T-helper 2 cell treated with Interferon-gamma antibody and Interleukin-4, amounts not matched to agents 5 μg/mL and 100 μg/mL, for 36 hours (primary cell): ENCODE data around the gene PON3.
A peak's percentile ranks its signal among the peaks of the same experiment; 100 is the strongest.

Source experiments
- DNase-seq: peaks from one replicate; pipeline ENCODE4 v3.0.0; 2021; ENCODE audit warnings: low spot score
- H3K27ac Mint-ChIP-seq: one replicate; pipeline ENCODE4 v1.8.0; 2021; ENCODE audit warnings: mild to moderate bottlenecking, mixed read lengths
- H3K27me3 Mint-ChIP-seq: one replicate; pipeline ENCODE4 v1.8.0; 2021; ENCODE audit warnings: low read depth, mixed read lengths
- H3K36me3 Mint-ChIP-seq: one replicate; pipeline ENCODE4 v1.8.0; 2021; ENCODE audit warnings: low read depth, mixed read lengths
- H3K4me1 Mint-ChIP-seq: one replicate; pipeline ENCODE4 v1.8.0; 2021; ENCODE audit warnings: low read depth, mixed read lengths
- H3K4me3 Mint-ChIP-seq: one replicate; pipeline ENCODE4 v1.8.0; 2022; ENCODE audit warnings: mild to moderate bottlenecking, moderate library complexity, mixed read lengths
- H3K9me3 Mint-ChIP-seq: one replicate; pipeline ENCODE4 v1.8.0; 2021; ENCODE audit warnings: mixed read lengths

Gene PON3

GRCh38 chr7:95342642-95343307, 53.4 kb downstream of the PON3 start:
- DNase-seq = no peak
- Mint-ChIP-seq H3K27ac (no peak overlapping the region), H3K36me3 (no peaks in the 10 kb centered on the region), H3K27me3 (peaks cover under 1% of the 10 kb centered on the region), H3K4me3 (no peak overlapping the region), H3K9me3 (no peaks in the 10 kb centered on the region), H3K4me1 (no peaks in the 10 kb centered on the region)

DNA sequence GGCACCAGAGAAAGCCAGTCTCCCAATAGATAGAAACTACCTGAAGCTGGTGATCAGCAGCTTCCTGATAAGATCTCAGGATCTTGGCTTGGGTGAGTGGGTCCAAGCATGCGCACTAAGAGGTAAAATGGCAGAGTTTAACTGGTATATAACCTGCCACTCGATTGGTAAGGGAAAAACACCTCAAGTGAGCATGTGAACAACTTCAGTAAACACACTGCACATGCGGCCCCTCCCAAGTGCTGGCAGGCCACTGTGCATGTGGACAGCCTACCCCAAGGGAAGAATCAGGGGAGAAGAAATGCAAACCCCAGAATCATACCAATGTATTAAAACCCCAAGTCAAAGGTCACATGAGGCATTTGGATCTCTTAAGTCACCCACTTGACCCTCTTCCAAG, 54.1 kb downstream of the PON3 start:
- no peaks in the 10 kb centered on the region for H3K36me3 Mint-ChIP-seq
- no peak overlapping the region for H3K27ac Mint-ChIP-seq
- H3K27me3 Mint-ChIP-seq = peaks cover 4% of the 10 kb centered on the region
- DNase-seq = no peak
- H3K4me1 Mint-ChIP-seq = no peaks in the 10 kb centered on the region
- no peaks in the 10 kb centered on the region for H3K9me3 Mint-ChIP-seq
- no peak overlapping the region for H3K4me3 Mint-ChIP-seq

DNA sequence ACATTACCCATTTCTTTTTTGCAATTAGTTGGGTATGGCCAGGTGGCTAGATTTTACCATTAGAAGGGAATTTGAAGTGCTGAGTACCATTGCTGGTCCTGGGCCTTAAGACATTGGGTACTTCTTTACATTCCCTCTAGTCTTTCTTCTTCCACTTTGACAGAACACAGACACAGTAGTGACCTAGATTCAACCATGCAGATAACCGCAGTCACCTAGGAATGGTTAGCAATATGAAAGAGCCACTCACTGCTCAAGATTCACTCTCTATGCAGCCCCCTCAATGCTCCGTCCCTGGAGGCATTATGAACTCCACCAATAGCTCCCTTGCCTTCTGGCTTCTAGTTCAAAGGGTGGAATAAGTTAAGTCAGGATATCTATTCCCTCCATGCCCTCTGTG, 55.7 kb downstream of the PON3 start:
- Mint-ChIP-seq H3K27ac (no peak overlapping the region), H3K36me3 (no peaks in the 10 kb centered on the region), H3K4me1 (no peaks in the 10 kb centered on the region), H3K27me3 (peaks cover 6% of the 10 kb centered on the region), H3K9me3 (no peaks in the 10 kb centered on the region), H3K4me3 (no peak overlapping the region)
- no peak for DNase-seq

DNA sequence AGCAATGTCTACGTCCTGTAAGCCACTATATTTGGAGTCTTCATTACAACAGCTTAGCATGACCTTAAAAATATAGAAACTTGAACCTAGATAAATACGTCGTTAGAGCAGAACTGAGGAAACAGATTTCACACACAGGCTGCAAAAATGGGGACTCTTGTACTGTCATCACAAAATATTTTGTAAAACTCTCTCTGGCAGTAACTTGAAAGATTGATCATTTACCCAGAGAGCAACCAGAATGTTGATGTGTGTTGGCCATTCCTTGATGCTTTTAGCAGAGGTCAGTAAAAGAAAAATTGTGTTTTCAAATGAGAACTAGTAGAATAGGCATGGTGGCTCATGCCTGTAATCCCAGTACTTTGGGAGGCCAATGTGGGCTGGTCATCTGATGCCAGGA, 57.3 kb downstream of the PON3 start:
- Mint-ChIP-seq H3K4me3 (no peak overlapping the region), H3K36me3 (no peaks in the 10 kb centered on the region), H3K27ac (no peak overlapping the region), H3K4me1 (no peaks in the 10 kb centered on the region), H3K27me3 (peaks cover 6% of the 10 kb centered on the region), H3K9me3 (no peaks in the 10 kb centered on the region)
- no peak for DNase-seq

DNA sequence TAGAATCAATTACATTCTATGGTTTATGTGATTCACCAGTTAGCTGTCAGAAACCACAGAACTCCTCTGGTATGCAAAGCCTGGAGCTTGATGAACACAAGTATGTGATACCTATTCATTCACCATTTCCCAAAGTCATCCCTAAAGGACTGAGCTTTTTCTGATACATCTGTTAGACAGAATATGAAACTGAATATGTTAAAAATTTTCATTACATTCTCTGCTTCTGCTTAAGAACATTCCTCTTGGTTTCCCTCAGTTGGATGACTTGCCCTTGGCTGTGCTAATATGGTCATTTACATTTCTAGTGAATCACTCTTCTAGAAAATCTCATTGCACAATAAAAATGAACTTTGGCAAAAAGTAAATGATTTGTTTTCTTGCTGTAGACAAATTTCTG, 61.1 kb downstream of the PON3 start:
- DNase-seq = no peak
- peaks cover 8% of the 10 kb centered on the region for H3K27me3 Mint-ChIP-seq
- no peaks in the 10 kb centered on the region for H3K9me3 Mint-ChIP-seq
- H3K27ac Mint-ChIP-seq = no peak overlapping the region
- H3K36me3 Mint-ChIP-seq = no peaks in the 10 kb centered on the region
- H3K4me1 Mint-ChIP-seq = peaks cover 10% of the 10 kb centered on the region
- no peak overlapping the region for H3K4me3 Mint-ChIP-seq

- no peak overlapping the region for H3K27ac Mint-ChIP-seq
- peaks cover 12% of the 10 kb centered on the region for H3K4me1 Mint-ChIP-seq
Measured at GRCh38 chr7:95334447-95334846, 61.7 kb downstream of the PON3 start.

GRCh38 chr7:95330961-95331337, 65.2 kb downstream of the PON3 start:
- Mint-ChIP-seq H3K4me3 (peak overlapping the region; percentile 62), H3K27me3 (peaks cover 2% of the 10 kb centered on the region), H3K27ac (peak overlapping the region; percentile 75), H3K36me3 (peaks cover 2% of the 10 kb centered on the region), H3K9me3 (peaks cover 9% of the 10 kb centered on the region), H3K4me1 (peaks cover 12% of the 10 kb centered on the region)
- no peak for DNase-seq

More at GRCh38 chr7:95334447-95334846, 61.7 kb downstream of the PON3 start:
- DNase-seq = no peak
- Mint-ChIP-seq H3K27me3 (peaks cover 8% of the 10 kb centered on the region), H3K36me3 (no peaks in the 10 kb centered on the region), H3K9me3 (no peaks in the 10 kb centered on the region), H3K4me3 (no peak overlapping the region)

GRCh38 chr7:95330204-95330960, 65.8 kb downstream of the PON3 start:
- Mint-ChIP-seq H3K27ac (peak overlapping the region; percentile 75), H3K4me1 (peaks cover 12% of the 10 kb centered on the region), H3K27me3 (peaks cover 6% of the 10 kb centered on the region), H3K4me3 (peak overlapping the region; percentile 62), H3K36me3 (peaks cover 2% of the 10 kb centered on the region), H3K9me3 (peaks cover 15% of the 10 kb centered on the region)
- no peak for DNase-seq

GRCh38 chr7:95327356-95327755, 68.8 kb downstream of the PON3 start:
- Mint-ChIP-seq H3K36me3 (peaks cover 2% of the 10 kb centered on the region), H3K27me3 (peaks cover 10% of the 10 kb centered on the region), H3K27ac (no peak overlapping the region), H3K4me1 (peaks cover 17% of the 10 kb centered on the region), H3K9me3 (peaks cover 15% of the 10 kb centered on the region), H3K4me3 (no peak overlapping the region)
- DNase-seq = no peak

DNA sequence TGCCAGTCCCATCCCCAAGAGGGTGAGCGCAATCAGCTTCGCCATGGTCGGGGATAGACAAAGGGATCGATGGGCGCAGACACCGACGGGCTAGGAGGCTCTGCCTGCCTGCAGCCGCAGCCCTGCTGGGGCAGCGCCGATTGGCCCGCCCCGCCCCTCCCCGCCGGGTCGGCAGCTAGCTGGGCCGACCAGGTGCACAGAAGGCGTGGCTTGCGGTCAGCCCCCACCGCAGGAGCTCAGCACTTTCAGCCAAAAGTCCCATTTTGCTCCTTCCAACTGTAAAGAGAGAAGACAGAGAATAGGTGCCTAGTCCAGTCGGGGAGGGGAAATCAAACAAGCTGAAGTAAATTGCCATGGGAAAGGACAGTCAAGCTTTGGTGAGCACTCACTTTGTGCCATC, 71.7 kb downstream of the PON3 start, which contains the start of gene PON1:
PON1 (minus strand) TSS at position 102 of the 400 bp plus-strand sequence; CDS start at position 45, 57 bp downstream.
- Mint-ChIP-seq H3K9me3 (peaks cover 15% of the 10 kb centered on the region), H3K4me1 (peaks cover 5% of the 10 kb centered on the region), H3K36me3 (peaks cover 2% of the 10 kb centered on the region), H3K4me3 (peak within 1 kb of the TSS; percentile 35), H3K27me3 (peaks cover 10% of the 10 kb centered on the region), H3K27ac (no peak within 1 kb of the TSS)
- peak; percentile 5 for DNase-seq

DNA sequence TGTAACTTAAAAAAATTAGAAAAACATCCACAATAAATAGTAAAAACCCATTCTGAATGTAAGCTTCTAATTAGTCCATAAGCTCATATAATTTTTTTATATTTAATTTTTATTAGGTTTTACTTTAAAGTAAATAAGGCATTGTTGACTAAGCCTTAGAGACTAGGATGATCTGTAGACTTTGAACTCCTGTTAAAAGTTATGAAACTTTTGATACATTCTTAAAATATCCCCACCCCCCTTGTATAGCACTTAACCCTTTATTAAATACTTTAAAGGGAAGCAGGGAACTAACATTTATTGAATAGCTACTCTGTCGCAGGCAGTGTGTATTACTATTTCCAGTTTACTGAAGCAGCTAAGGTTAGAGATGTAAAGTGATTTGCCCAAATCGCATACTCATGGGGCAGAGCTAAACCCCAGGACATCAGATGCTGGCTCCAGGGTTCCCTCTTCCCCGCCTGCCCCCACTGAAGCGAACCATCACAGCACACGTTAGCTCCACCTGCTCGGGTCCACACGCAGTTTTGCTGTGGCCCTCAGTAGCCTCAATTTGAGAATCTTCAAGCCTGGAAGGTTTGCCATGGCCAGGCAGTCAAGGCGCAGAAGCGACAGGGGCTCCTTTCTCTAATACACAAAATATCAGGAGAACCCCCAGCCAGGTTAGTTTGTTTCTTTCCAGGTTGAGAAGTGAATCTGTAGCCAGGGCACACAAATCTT, 72.6 kb downstream of the PON3 start:
- Mint-ChIP-seq H3K27me3 (peaks cover 10% of the 10 kb centered on the region), H3K27ac (no peak overlapping the region), H3K4me3 (no peak overlapping the region), H3K9me3 (peaks cover 15% of the 10 kb centered on the region), H3K4me1 (peaks cover 5% of the 10 kb centered on the region), H3K36me3 (peaks cover 2% of the 10 kb centered on the region)
- DNase-seq = no peak

DNA sequence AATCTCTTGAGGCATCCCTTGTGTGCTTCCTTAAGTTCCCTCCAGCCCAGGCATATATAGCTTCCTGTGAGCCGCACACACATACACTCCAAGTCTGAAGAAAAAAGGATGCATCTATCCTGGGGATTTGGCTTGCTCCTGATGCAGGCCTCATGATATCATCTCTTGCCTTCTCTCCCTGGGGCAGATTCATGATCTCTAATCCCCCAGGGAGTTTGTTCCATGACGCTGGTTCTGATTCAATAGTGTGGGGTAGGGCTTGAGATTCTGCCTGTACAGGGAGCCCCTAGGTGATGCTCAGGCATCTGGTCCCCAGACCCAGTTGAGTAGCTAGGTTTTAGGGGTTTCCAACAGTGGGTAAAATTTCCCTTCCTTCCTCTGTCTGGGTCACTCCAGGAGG, 73.3 kb downstream of the PON3 start:
- H3K27me3 Mint-ChIP-seq = peaks cover 10% of the 10 kb centered on the region
- H3K9me3 Mint-ChIP-seq = peaks cover 15% of the 10 kb centered on the region
- no peak overlapping the region for H3K27ac Mint-ChIP-seq
- peaks cover 5% of the 10 kb centered on the region for H3K4me1 Mint-ChIP-seq
- DNase-seq = no peak
- peaks cover 2% of the 10 kb centered on the region for H3K36me3 Mint-ChIP-seq
- H3K4me3 Mint-ChIP-seq = no peak overlapping the region

DNA sequence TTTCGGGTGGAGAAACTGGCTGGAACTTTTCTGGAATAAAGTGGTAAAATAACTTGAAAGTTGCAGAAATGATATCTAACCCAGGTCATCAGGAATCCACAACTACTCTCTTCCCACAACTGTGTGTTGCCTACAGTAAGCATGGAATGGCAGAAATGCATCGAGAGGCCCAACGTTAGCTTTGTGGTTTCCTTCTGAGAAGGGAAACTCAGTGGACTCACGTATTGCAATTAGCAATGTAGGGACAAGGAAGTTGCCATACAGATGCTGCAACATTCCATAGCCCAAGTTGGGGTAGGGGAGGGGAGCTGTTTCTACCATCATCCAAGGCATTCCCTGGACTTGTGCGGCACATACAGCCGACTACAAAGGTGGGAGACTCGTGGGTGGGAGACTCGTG, 73.8 kb downstream of the PON3 start:
- DNase-seq = no peak
- Mint-ChIP-seq H3K36me3 (no peaks in the 10 kb centered on the region), H3K4me3 (no peak overlapping the region), H3K4me1 (peaks cover 5% of the 10 kb centered on the region), H3K27ac (no peak overlapping the region), H3K27me3 (peaks cover 10% of the 10 kb centered on the region), H3K9me3 (peaks cover 14% of the 10 kb centered on the region)

GRCh38 chr7:95321720-95322119, 74.5 kb downstream of the PON3 start:
- Mint-ChIP-seq H3K9me3 (peaks cover 7% of the 10 kb centered on the region), H3K4me3 (no peak overlapping the region), H3K36me3 (no peaks in the 10 kb centered on the region), H3K4me1 (peaks cover 5% of the 10 kb centered on the region), H3K27me3 (peaks cover 10% of the 10 kb centered on the region), H3K27ac (no peak overlapping the region)
- no peak for DNase-seq
